HepG2 (cell line): ENCODE measurements around the gene MEPE. TPM values are rescaled to one million over a fixed set of nuclear protein-coding genes. Genes with fewer than 3 reads are reported as not detected.

ENCODE experiments used
- CCDC6 ChIP-seq: sonication (generic); formaldehyde crosslinking; IDR thresholded peaks from 2 replicates; pipeline ENCODE4 v1.8.1; 2022; ENCODE audit warnings: mild to moderate bottlenecking, missing genetic modification reagents, moderate library complexity
- GABPA ChIP-seq, 2 experiments: IDR thresholded peaks; 2 replicates each; pipeline ENCODE4 v1.6.1; 2011 to 2016; ENCODE audit warnings: low read depth in 2 of 2, low read length in 1 of 2, missing biosample characterization in 1 of 2, missing genetic modification characterization in 1 of 2
- GATA4 ChIP-seq: sonication (generic); IDR thresholded peaks from 2 replicates; pipeline ENCODE4 v1.6.1; 2016; ENCODE audit warnings: antibody characterized with exemption, low read depth, borderline replicate concordance
- NFKBIZ ChIP-seq: IDR thresholded peaks from 2 replicates; pipeline ENCODE4 v1.6.1; 2018; ENCODE audit warnings: missing genetic modification reagents, missing compliant biosample characterization
- PCBP1 ChIP-seq: fragments of 200-400 bp; formaldehyde crosslinking; IDR thresholded peaks from 2 replicates; pipeline ENCODE4 v1.6.1; 2017; ENCODE audit warnings: mild to moderate bottlenecking, low read depth, low read length, borderline replicate concordance
- POLR2AphosphoS5 ChIP-seq: IDR thresholded peaks from 2 replicates; pipeline ENCODE4 v1.6.1; 2012; ENCODE audit warnings: low read depth, low read length
- RFXAP ChIP-seq: sonication (generic); formaldehyde crosslinking; IDR thresholded peaks from 2 replicates; pipeline ENCODE4 v1.4.0; 2020; ENCODE audit warnings: missing genetic modification reagents, borderline replicate concordance
- TBP ChIP-seq: sonication (generic); formaldehyde crosslinking; IDR thresholded peaks from 2 replicates; pipeline ENCODE4 v1.5.0; 2020; ENCODE audit warnings: missing genetic modification reagents
- TBX3 ChIP-seq: fragments of 450-650 bp; IDR thresholded peaks from 2 replicates; pipeline ENCODE4 v1.6.1; 2017; ENCODE audit warnings: antibody characterized with exemption, mild to moderate bottlenecking, inconsistent platforms, borderline replicate concordance
- YEATS2 ChIP-seq: sonication (generic); formaldehyde crosslinking; IDR thresholded peaks from 2 replicates; pipeline ENCODE4 v1.4.0; 2020; ENCODE audit warnings: missing genetic modification reagents, borderline replicate concordance
- ZBTB8A ChIP-seq: sonication (generic); formaldehyde crosslinking; IDR thresholded peaks from 2 replicates; pipeline ENCODE4 v1.4.0; 2020; ENCODE audit warnings: mild to moderate bottlenecking, low read depth, missing genetic modification reagents, borderline replicate concordance
- ZNF230 ChIP-seq: sonication (generic); formaldehyde crosslinking; IDR thresholded peaks from 2 replicates; pipeline ENCODE4 v1.4.0; 2020; ENCODE audit warnings: mild to moderate bottlenecking, missing genetic modification reagents
- ZNF382 ChIP-seq: sonication (generic); formaldehyde crosslinking; IDR thresholded peaks from 2 replicates; pipeline ENCODE4 v1.5.0; 2020; ENCODE audit warnings: missing genetic modification reagents, mild to moderate bottlenecking, borderline replicate concordance
- ZNF605 ChIP-seq: sonication (generic); formaldehyde crosslinking; IDR thresholded peaks from 2 replicates; pipeline ENCODE4 v1.8.0; 2022; ENCODE audit warnings: mild to moderate bottlenecking, missing genetic modification reagents
- polyA plus RNA-seq, 8 experiments: library from polyadenylated mRNA; depleted of rRNA in 3 of 8; stranded (reverse) in 7 of 8; unstranded in 1 of 8; fragments of >200 nt; fragmentation: Illumina TruSeq in 4 of 8; extraction: Trizol in 4 of 8; gene quantifications; 2 replicates each; pipeline versions ENCODE4 v1.2.1 to v1.2.3, GENCODE V29; 2011 to 2016; ENCODE audit warnings: low read depth in 4 of 8, missing spikeins in 1 of 8, mixed read lengths in 1 of 8; ENCODE audit not compliant: insufficient read depth in 1 of 8
- total RNA-seq, 5 experiments: library from RNA; depleted of rRNA; stranded (reverse); fragments of >200 nt; fragmentation: Illumina TruSeq; extraction: Trizol; gene quantifications; 2 replicates each; pipeline ENCODE4 v1.2.3, GENCODE V29; 2016; ENCODE audit warnings: low read depth in 1 of 5
- TF ChIP-seq, protein P1 (sequence below): sonication (generic); formaldehyde crosslinking; conservative IDR thresholded peaks from 2 replicates; pipeline ENCODE4 v1.4.0; 2020; ENCODE audit warnings: missing genetic modification reagents
- TF ChIP-seq, protein P2 (sequence below): sonication (generic); formaldehyde crosslinking; IDR thresholded peaks from 2 replicates; pipeline ENCODE4 v1.4.0; 2020; ENCODE audit warnings: missing genetic modification reagents, mild to moderate bottlenecking, borderline replicate concordance
- TF ChIP-seq, protein P3 (sequence below): sonication (generic); formaldehyde crosslinking; conservative IDR thresholded peaks from 2 replicates; pipeline ENCODE4 v1.4.0; 2020; ENCODE audit warnings: missing genetic modification reagents
- TF ChIP-seq, protein P4 (sequence below): sonication (generic); formaldehyde crosslinking; IDR thresholded peaks from 2 replicates; pipeline ENCODE4 v1.8.0; 2022; ENCODE audit warnings: mild to moderate bottlenecking, missing genetic modification reagents; ENCODE audit not compliant: insufficient replicate concordance

MEPE gene
- total and polyA plus RNA-seq, 2 of the 13 experiments (the other 11 are each of a cell fraction or from before 2014, with no cell fraction given) = 0.04 TPM; not detected in 1

DNA sequence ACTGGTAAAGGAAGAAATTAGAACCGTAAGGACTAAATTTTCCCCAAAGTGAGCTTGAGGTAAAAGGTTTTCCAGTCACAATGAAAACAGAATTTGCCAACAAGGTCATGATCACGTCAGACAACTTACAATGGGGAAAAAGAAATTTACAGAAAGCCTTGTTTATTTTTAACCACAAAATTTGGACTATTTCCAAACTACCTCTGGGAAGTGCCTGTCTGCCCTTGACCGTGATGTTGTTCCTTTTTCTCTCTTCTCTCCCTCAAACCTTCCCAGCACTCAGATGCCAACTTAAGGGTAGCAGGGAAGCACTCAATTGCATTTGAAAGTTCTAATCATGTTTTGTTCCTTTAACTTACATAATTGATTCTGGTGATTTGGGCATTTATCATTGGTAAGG is 32.5 kb downstream of the MEPE start (continued):
- TF ChIP-seq, protein P1, sequence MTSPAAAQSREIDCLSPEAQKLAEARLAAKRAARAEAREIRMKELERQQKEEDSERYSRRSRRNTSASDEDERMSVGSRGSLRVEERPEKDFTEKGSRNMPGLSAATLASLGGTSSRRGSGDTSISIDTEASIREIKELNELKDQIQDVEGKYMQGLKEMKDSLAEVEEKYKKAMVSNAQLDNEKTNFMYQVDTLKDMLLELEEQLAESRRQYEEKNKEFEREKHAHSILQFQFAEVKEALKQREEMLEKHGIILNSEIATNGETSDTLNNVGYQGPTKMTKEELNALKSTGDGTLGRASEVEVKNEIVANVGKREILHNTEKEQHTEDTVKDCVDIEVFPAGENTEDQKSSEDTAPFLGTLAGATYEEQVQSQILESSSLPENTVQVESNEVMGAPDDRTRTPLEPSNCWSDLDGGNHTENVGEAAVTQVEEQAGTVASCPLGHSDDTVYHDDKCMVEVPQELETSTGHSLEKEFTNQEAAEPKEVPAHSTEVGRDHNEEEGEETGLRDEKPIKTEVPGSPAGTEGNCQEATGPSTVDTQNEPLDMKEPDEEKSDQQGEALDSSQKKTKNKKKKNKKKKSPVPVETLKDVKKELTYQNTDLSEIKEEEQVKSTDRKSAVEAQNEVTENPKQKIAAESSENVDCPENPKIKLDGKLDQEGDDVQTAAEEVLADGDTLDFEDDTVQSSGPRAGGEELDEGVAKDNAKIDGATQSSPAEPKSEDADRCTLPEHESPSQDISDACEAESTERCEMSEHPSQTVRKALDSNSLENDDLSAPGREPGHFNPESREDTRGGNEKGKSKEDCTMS (CRISPR knock-in tag) = no peak
- TF ChIP-seq GATA4 (no peak), GABPA (IDR thresholded peaks at IDR 0.05; ENCODE audit: low read depth, low read length) (no peak), GABPA (CRISPR knock-in tag; IDR thresholded peaks at IDR 0.05; ENCODE audit: low read depth) (no peak), TBX3 (no peak), ZNF230 (CRISPR knock-in tag) (no peak), NFKBIZ (CRISPR knock-in tag) (no peak), ZNF382 (no peak), ZBTB8A (no peak), RFXAP (CRISPR knock-in tag) (no peak), ZNF605 (CRISPR knock-in tag) (no peak), POLR2AphosphoS5 (no peak), YEATS2 (CRISPR knock-in tag) (no peak), TBP (CRISPR knock-in tag) (no peak), CCDC6 (no peak), PCBP1 (no peak)
- TF ChIP-seq, protein P2, sequence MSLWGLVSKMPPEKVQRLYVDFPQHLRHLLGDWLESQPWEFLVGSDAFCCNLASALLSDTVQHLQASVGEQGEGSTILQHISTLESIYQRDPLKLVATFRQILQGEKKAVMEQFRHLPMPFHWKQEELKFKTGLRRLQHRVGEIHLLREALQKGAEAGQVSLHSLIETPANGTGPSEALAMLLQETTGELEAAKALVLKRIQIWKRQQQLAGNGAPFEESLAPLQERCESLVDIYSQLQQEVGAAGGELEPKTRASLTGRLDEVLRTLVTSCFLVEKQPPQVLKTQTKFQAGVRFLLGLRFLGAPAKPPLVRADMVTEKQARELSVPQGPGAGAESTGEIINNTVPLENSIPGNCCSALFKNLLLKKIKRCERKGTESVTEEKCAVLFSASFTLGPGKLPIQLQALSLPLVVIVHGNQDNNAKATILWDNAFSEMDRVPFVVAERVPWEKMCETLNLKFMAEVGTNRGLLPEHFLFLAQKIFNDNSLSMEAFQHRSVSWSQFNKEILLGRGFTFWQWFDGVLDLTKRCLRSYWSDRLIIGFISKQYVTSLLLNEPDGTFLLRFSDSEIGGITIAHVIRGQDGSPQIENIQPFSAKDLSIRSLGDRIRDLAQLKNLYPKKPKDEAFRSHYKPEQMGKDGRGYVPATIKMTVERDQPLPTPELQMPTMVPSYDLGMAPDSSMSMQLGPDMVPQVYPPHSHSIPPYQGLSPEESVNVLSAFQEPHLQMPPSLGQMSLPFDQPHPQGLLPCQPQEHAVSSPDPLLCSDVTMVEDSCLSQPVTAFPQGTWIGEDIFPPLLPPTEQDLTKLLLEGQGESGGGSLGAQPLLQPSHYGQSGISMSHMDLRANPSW = no peak
- TF ChIP-seq, protein P3, sequence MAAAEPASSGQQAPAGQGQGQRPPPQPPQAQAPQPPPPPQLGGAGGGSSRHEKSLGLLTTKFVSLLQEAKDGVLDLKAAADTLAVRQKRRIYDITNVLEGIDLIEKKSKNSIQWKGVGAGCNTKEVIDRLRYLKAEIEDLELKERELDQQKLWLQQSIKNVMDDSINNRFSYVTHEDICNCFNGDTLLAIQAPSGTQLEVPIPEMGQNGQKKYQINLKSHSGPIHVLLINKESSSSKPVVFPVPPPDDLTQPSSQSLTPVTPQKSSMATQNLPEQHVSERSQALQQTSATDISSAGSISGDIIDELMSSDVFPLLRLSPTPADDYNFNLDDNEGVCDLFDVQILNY (CRISPR knock-in tag) = no peak
- TF ChIP-seq, protein P4, sequence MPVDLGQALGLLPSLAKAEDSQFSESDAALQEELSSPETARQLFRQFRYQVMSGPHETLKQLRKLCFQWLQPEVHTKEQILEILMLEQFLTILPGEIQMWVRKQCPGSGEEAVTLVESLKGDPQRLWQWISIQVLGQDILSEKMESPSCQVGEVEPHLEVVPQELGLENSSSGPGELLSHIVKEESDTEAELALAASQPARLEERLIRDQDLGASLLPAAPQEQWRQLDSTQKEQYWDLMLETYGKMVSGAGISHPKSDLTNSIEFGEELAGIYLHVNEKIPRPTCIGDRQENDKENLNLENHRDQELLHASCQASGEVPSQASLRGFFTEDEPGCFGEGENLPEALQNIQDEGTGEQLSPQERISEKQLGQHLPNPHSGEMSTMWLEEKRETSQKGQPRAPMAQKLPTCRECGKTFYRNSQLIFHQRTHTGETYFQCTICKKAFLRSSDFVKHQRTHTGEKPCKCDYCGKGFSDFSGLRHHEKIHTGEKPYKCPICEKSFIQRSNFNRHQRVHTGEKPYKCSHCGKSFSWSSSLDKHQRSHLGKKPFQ = no peak
